Measurements from ENCODE around the gene PIR. TPM values are rescaled to one million over a fixed set of nuclear protein-coding genes. Genes with fewer than 3 reads are reported as not detected.

Gene PIR
- total RNA-seq, 2 experiments from 2014 or later, result 1.9 to 3.5 TPM

GRCh38 chrX:15505101-15505500, 12.0 kb upstream of the PIR start:
- TF ChIP-seq CTCF (conservative IDR thresholded peaks at IDR 0.05; ENCODE audit: low read length) (no peak), EZH2phosphoT487 (IDR thresholded peaks at IDR 0.05; ENCODE audit: borderline replicate concordance, low read depth, low read length) (no peak)
- no peak for DNase-seq (ENCODE audit: low spot score)
- Histone ChIP-seq H4K20me1 (ENCODE audit: insufficient read depth, low read length) (no peaks in the 10 kb centered on the region), H3K36me3 (ENCODE audit: insufficient read depth, low read length) (no peaks in the 10 kb centered on the region), H3K79me2 (ENCODE audit: insufficient read depth, low read depth, low read length) (no peaks in the 10 kb centered on the region), H3K4me1 (ENCODE audit: insufficient read depth, low read length, poor library complexity, severe bottlenecking) (no peaks in the 10 kb centered on the region), H3K9me2 (ENCODE audit: insufficient read depth, low read length) (no peaks in the 10 kb centered on the region), H3K4me3 (ENCODE audit: low read depth, low read length, poor library complexity, severe bottlenecking) (no peak overlapping the region), H3K4me2 (ENCODE audit: low read length) (no peak overlapping the region), H3K27ac (ENCODE audit: low read depth, low read length, poor library complexity, severe bottlenecking) (no peak overlapping the region), H2AFZ (ENCODE audit: low read length) (no peak overlapping the region), H3K9me3 (ENCODE audit: low read length) (no peaks in the 10 kb centered on the region)
- POLR2A ChIA-PET, result no interaction called here
- CTCF ChIA-PET (ENCODE audit: unreplicated experiment), result no interaction called here
- BruUV-seq (replicated peaks), result no TSS peak
- intact Hi-C loops (cut with micrococcal nuclease; ENCODE audit: unreplicated experiment), result no loop called here

GRCh38 chrX:15504661-15505060, 11.5 kb upstream of the PIR start:
- Histone ChIP-seq H3K27ac (ENCODE audit: low read depth, low read length, poor library complexity, severe bottlenecking) (no peak overlapping the region), H2AFZ (ENCODE audit: low read length) (no peak overlapping the region), H3K36me3 (ENCODE audit: insufficient read depth, low read length) (no peaks in the 10 kb centered on the region), H3K9me3 (ENCODE audit: low read length) (no peaks in the 10 kb centered on the region), H4K20me1 (ENCODE audit: insufficient read depth, low read length) (no peaks in the 10 kb centered on the region), H3K79me2 (ENCODE audit: insufficient read depth, low read depth, low read length) (no peaks in the 10 kb centered on the region), H3K4me2 (ENCODE audit: low read length) (no peak overlapping the region), H3K4me3 (ENCODE audit: low read depth, low read length, poor library complexity, severe bottlenecking) (no peak overlapping the region), H3K9me2 (ENCODE audit: insufficient read depth, low read length) (no peaks in the 10 kb centered on the region), H3K4me1 (ENCODE audit: insufficient read depth, low read length, poor library complexity, severe bottlenecking) (no peaks in the 10 kb centered on the region)
- no TSS peak for BruUV-seq (replicated peaks)
- CTCF ChIA-PET (ENCODE audit: unreplicated experiment), result no interaction called here
- intact Hi-C loops (cut with micrococcal nuclease; ENCODE audit: unreplicated experiment), result no loop called here
- TF ChIP-seq CTCF (conservative IDR thresholded peaks at IDR 0.05; ENCODE audit: low read length) (no peak), EZH2phosphoT487 (IDR thresholded peaks at IDR 0.05; ENCODE audit: borderline replicate concordance, low read depth, low read length) (no peak)
- POLR2A ChIA-PET, result no interaction called here
- DNase-seq (ENCODE audit: low spot score), result no peak

GRCh38 chrX:15501506-15501905, 8.4 kb upstream of the PIR start:
- H3K4me2 ChIP-seq (ENCODE audit: low read length), result no peak overlapping the region
- no peaks in the 10 kb centered on the region for H3K9me3 ChIP-seq (ENCODE audit: low read length)
- no peaks in the 10 kb centered on the region for H3K4me1 ChIP-seq (ENCODE audit: insufficient read depth, low read length, poor library complexity, severe bottlenecking)
- DNase-seq (ENCODE audit: low spot score), result no peak
- ChIA-PET POLR2A (interaction anchor here (0.6 kb wide), 1 partner anchor 684 kb away, joined by 5 read pairs; no protein-coding TSS in a partner anchor), CTCF (ENCODE audit: unreplicated experiment) (no interaction called here)
- H4K20me1 ChIP-seq (ENCODE audit: insufficient read depth, low read length), result no peaks in the 10 kb centered on the region
- no TSS peak for BruUV-seq (replicated peaks)
- H3K4me3 ChIP-seq (ENCODE audit: low read depth, low read length, poor library complexity, severe bottlenecking), result no peak overlapping the region
- no peaks in the 10 kb centered on the region for H3K79me2 ChIP-seq (ENCODE audit: insufficient read depth, low read depth, low read length)
- H3K9me2 ChIP-seq (ENCODE audit: insufficient read depth, low read length), result no peaks in the 10 kb centered on the region
- no peaks in the 10 kb centered on the region for H3K36me3 ChIP-seq (ENCODE audit: insufficient read depth, low read length)
- TF ChIP-seq EZH2phosphoT487 (IDR thresholded peaks at IDR 0.05; ENCODE audit: borderline replicate concordance, low read depth, low read length), result no peak
- TF ChIP-seq CTCF (conservative IDR thresholded peaks at IDR 0.05; ENCODE audit: low read length), result no peak
- no peak overlapping the region for H3K27ac ChIP-seq (ENCODE audit: low read depth, low read length, poor library complexity, severe bottlenecking)
- intact Hi-C loops (cut with micrococcal nuclease; ENCODE audit: unreplicated experiment), result no loop called here
- H2AFZ ChIP-seq (ENCODE audit: low read length), result no peak overlapping the region
